SK-N-SH (cell line): Measurements from ENCODE around the gene PPFIBP2. TPM values are rescaled to one million over a fixed set of nuclear protein-coding genes. Genes with fewer than 3 reads are reported as not detected.
"Not testable (repeated sequence)": the region's sequence is repeated elsewhere in the genome, so short reads cannot be mapped to it uniquely, and the experiment has no call there.

ENCODE experiments used
- CTCF ChIA-PET: fragments of 300-600, 350-600 bp; formaldehyde crosslinking; extraction: SDS; loops from one replicate; lab custom pipeline; 2021; lab: Yijun Ruan, JAX
- POLR2A ChIA-PET: fragments of 350-600 bp; sonication (Branson Sonifier 250); formaldehyde crosslinking; extraction: SDS; loops from one replicate; lab custom pipeline; 2020; ENCODE audit warnings: antibody characterized with exemption, inconsistent platforms; lab: Yijun Ruan, JAX
- DNase-seq: peaks from one replicate; pipeline ENCODE4 v3.0.0; 2012
- H2AFZ ChIP-seq: fragments of 200-600 bp; sonication (generic); 2 replicates; pipeline ENCODE4 v1.8.1; 2016; ENCODE audit warnings: antibody characterized with exemption, mild to moderate bottlenecking, low read depth
- H3F3A ChIP-seq: fragments of 200-600 bp; sonication (generic); replicated peaks from 2 replicates; pipeline ENCODE3; 2016; ENCODE audit warnings: antibody characterized with exemption, mild to moderate bottlenecking; ENCODE audit not compliant: insufficient read depth
- H3K27ac ChIP-seq, 2 experiments: fragments of 200-500 bp in 1 of 2; fragments of 200-600 bp in 1 of 2; sonication (Bioruptor generic) in 1 of 2; sonication (generic), shearing (Covaris generic) in 1 of 2; 2 replicates each; pipeline versions ENCODE4 v1.5.1 to v1.6.1; 2014 to 2016; ENCODE audit warnings: low read depth in 2 of 2, inconsistent platforms in 1 of 2, low read length in 1 of 2, mild to moderate bottlenecking in 1 of 2, mixed read lengths in 1 of 2
- H3K27me3 ChIP-seq: fragments of 200-600 bp; sonication (generic), shearing (Covaris generic); 2 replicates; pipeline ENCODE4 v1.6.1; 2016; ENCODE audit warnings: mixed run types; ENCODE audit not compliant: insufficient read depth
- H3K36me3 ChIP-seq, 2 experiments: fragments of 200-500 bp in 1 of 2; fragments of 200-600 bp in 1 of 2; sonication (Bioruptor generic) in 1 of 2; sonication (generic) in 1 of 2; replicated peaks in 1 of 2; 2 replicates each; pipeline versions ENCODE3 to v1.5.1; 2014 to 2016; ENCODE audit warnings: low read length in 1 of 2, mild to moderate bottlenecking in 1 of 2; ENCODE audit not compliant: insufficient read depth in 2 of 2, control insufficient read depth in 1 of 2
- H3K4me1 ChIP-seq, 2 experiments: fragments of 200-500 bp in 1 of 2; fragments of 200-600 bp in 1 of 2; sonication (Bioruptor generic) in 1 of 2; sonication (generic), shearing (Covaris generic) in 1 of 2; 2 replicates each; pipeline versions ENCODE4 v1.5.1 to v1.6.1; 2014 to 2016; ENCODE audit warnings: low read depth in 1 of 2, low read length in 1 of 2, mixed run types in 1 of 2; ENCODE audit not compliant: insufficient read depth in 2 of 2, control insufficient read depth in 1 of 2
- H3K4me2 ChIP-seq: fragments of 200-600 bp; sonication (generic), shearing (Covaris generic); 2 replicates; pipeline ENCODE4 v1.6.1; 2017; ENCODE audit warnings: mixed run types
- H3K4me3 ChIP-seq, 2 experiments: fragments of 200-500 bp in 1 of 2; fragments of 200-600 bp in 1 of 2; sonication (Bioruptor generic) in 1 of 2; sonication (generic), shearing (Covaris generic) in 1 of 2; 2 replicates each; pipeline versions ENCODE4 v1.5.1 to v1.8.1; 2014 to 2016; ENCODE audit warnings: low read depth in 2 of 2, inconsistent platforms in 1 of 2, low read length in 1 of 2, mild to moderate bottlenecking in 1 of 2, mixed read lengths in 1 of 2, moderate library complexity in 1 of 2
- H3K79me2 ChIP-seq: fragments of 200-600 bp; sonication (generic); 2 replicates; pipeline ENCODE4 v1.8.1; 2017; ENCODE audit warnings: mild to moderate bottlenecking; ENCODE audit not compliant: insufficient read depth
- H3K9ac ChIP-seq: fragments of 200-600 bp; sonication (generic); 2 replicates; pipeline ENCODE4 v1.6.1; 2017; ENCODE audit warnings: mixed run types
- H3K9me2 ChIP-seq: fragments of 200-600 bp; sonication (generic); 2 replicates; pipeline ENCODE4 v1.6.1; 2017; ENCODE audit warnings: mixed run types
- H3K9me3 ChIP-seq: fragments of 200-600 bp; sonication (generic); 2 replicates; pipeline ENCODE4 v1.6.1; 2017; ENCODE audit warnings: mixed run types, mild to moderate bottlenecking, moderate library complexity
- H4K20me1 ChIP-seq: fragments of 200-600 bp; sonication (generic); 2 replicates; pipeline ENCODE4 v1.6.1; 2017; ENCODE audit warnings: mild to moderate bottlenecking, mixed run types; ENCODE audit not compliant: insufficient read depth
- CTCF ChIP-seq: fragments of 200-600 bp; sonication (generic); IDR thresholded peaks from 2 replicates; pipeline ENCODE4 v1.6.1; 2017; ENCODE audit warnings: antibody characterized with exemption, mild to moderate bottlenecking, moderate library complexity
- ELF1 ChIP-seq: IDR thresholded peaks from 2 replicates; pipeline ENCODE4 v1.4.0; 2012
- EZH2phosphoT487 ChIP-seq: fragments of 200-600 bp; sonication (generic); IDR thresholded peaks from 2 replicates; pipeline ENCODE4 v1.6.1; 2017; ENCODE audit warnings: low read depth, mixed run types, mild to moderate bottlenecking, antibody characterized with exemption, moderate library complexity, borderline replicate concordance
- FOSL2 ChIP-seq: IDR thresholded peaks from 2 replicates; pipeline ENCODE4 v1.4.0; 2012; ENCODE audit warnings: low read depth, mild to moderate bottlenecking, moderate library complexity, borderline replicate concordance
- GATA2 ChIP-seq: sonication (generic); formaldehyde crosslinking; IDR thresholded peaks from 2 replicates; pipeline ENCODE4 v1.5.0; 2020; ENCODE audit warnings: mild to moderate bottlenecking, missing genetic modification reagents
- MEF2A ChIP-seq: IDR thresholded peaks from 2 replicates; pipeline ENCODE4 v1.4.0; 2012; ENCODE audit warnings: low read depth, borderline replicate concordance
- RAD21 ChIP-seq: IDR thresholded peaks from 2 replicates; pipeline ENCODE4 v1.6.1; 2012; ENCODE audit warnings: mild to moderate bottlenecking, low read length
- SMC3 ChIP-seq: IDR thresholded peaks from 2 replicates; pipeline ENCODE4 v1.6.1; 2012; ENCODE audit warnings: low read depth, low read length, improper control_type of control experiment
- TCF12 ChIP-seq: IDR thresholded peaks from 2 replicates; pipeline ENCODE4 v1.4.0; 2012
- USF1 ChIP-seq: IDR thresholded peaks from 2 replicates; pipeline ENCODE4 v1.4.0; 2012; ENCODE audit warnings: low read depth, borderline replicate concordance
- WGBS: methylation state at CpG from one replicate; pipeline ENCODE4 v1.1.6; 2017; ENCODE audit warnings: low lambda C conversion rate; 5-methylcytosine and 5-hydroxymethylcytosine counted together
- polyA plus RNA-seq, 3 experiments: library from polyadenylated mRNA; depleted of rRNA; stranded (reverse); fragments of >200 nt; gene quantifications; 2 replicates each; pipeline ENCODE4 v1.2.3, GENCODE V29; 2012

Gene PPFIBP2
- polyA plus RNA-seq, 1 of the 3 experiments (the other 2 are of a cell fraction), result 0.67 TPM

GRCh38 chr11:7656704-7657103 lies 142.9 kb downstream of the PPFIBP2 start:
- H3K36me3 ChIP-seq, result no peaks in the 10 kb centered on the region
- H3K4me1 ChIP-seq, result peaks cover 0 to 47% of the 10 kb centered on the region in 2 experiments; a peak in 1 of 4 replicates
- DNase-seq, result no peak
- H3K9me3 ChIP-seq, result no peaks in the 10 kb centered on the region
- no peak overlapping the region for H2AFZ ChIP-seq
- CTCF ChIA-PET, result interaction anchor here (0.7 to 15.9 kb wide), 35 partner anchors 9 to 566 kb away, joined by 3 to 359 read pairs (median 4); partner anchors contain the start of genes EIF3F and PPFIBP2
- H3K27me3 ChIP-seq, result no peaks in the 10 kb centered on the region
- no peak overlapping the region for H3K9ac ChIP-seq
- H3K9me2 ChIP-seq, result no peaks in the 10 kb centered on the region
- no peak for TF ChIP-seq RAD21
- TF ChIP-seq EZH2phosphoT487, result no peak
- TF ChIP-seq FOSL2, result no peak
- TF ChIP-seq USF1, result no peak
- TF ChIP-seq TCF12, result no peak
- no peak for TF ChIP-seq MEF2A
- no peak for TF ChIP-seq GATA2 (CRISPR knock-in tag)
- H3F3A ChIP-seq, result no peaks in the 10 kb centered on the region
- no peak overlapping the region for H3K4me3 ChIP-seq
- POLR2A ChIA-PET, result interaction anchor here (1.0 kb wide), 2 partner anchors 80 to 86 kb away, joined by 3 to 4 read pairs; no protein-coding TSS in a partner anchor
- no peak overlapping the region; a peak in 1 of 4 replicates for H3K27ac ChIP-seq
- no peak overlapping the region for H3K4me2 ChIP-seq
- 86% methylated on average over 11 of the region's 11 CpGs for WGBS
- H4K20me1 ChIP-seq, result no peaks in the 10 kb centered on the region
- no peaks in the 10 kb centered on the region for H3K79me2 ChIP-seq

- H3K27me3 ChIP-seq, result no peaks in the 10 kb centered on the region
- no peaks in the 10 kb centered on the region for H3F3A ChIP-seq
- peaks cover 0 to 40% of the 10 kb centered on the region in 2 experiments; a peak in 1 of 4 replicates for H3K4me1 ChIP-seq
- no peak overlapping the region for H2AFZ ChIP-seq
- H3K27ac ChIP-seq, result no peak overlapping the region
- H3K9me2 ChIP-seq, result no peaks in the 10 kb centered on the region
- no peak overlapping the region for H3K9ac ChIP-seq
- no peaks in the 10 kb centered on the region for H4K20me1 ChIP-seq
- ChIA-PET POLR2A (interaction anchor here (1.0 kb wide), 2 partner anchors 81 to 86 kb away, joined by 3 to 4 read pairs; no protein-coding TSS in a partner anchor), CTCF (interaction anchor here (0.6 to 15.9 kb wide), 40 partner anchors 10 to 566 kb away, joined by 3 to 359 read pairs (median 4); partner anchors contain the start of genes EIF3F and PPFIBP2)
- peak; percentile 68 for DNase-seq
- TF ChIP-seq ELF1 (no peak), CTCF (peak; percentile 56), RAD21 (peak; percentile 86), SMC3 (peak; percentile 90)
- no peaks in the 10 kb centered on the region for H3K9me3 ChIP-seq
- no peak overlapping the region for H3K4me3 ChIP-seq
- H3K36me3 ChIP-seq, result no peaks in the 10 kb centered on the region
- 61% methylated on average over 11 of the region's 15 CpGs for whole genome bisulfite sequencing
- no peak overlapping the region for H3K4me2 ChIP-seq
- H3K79me2 ChIP-seq, result no peaks in the 10 kb centered on the region
Measured at GRCh38 chr11:7657306-7658025, 143.7 kb downstream of the PPFIBP2 start.

- H4K20me1 ChIP-seq, DNase-seq, H3K4me1 ChIP-seq, H3K9me3 ChIP-seq, H3K4me2 ChIP-seq, H3K79me2 ChIP-seq, H3K9me2 ChIP-seq, H3K27me3 ChIP-seq, H3K4me3 ChIP-seq, H3K36me3 ChIP-seq, H3F3A ChIP-seq, POLR2A ChIA-PET, H2AFZ ChIP-seq, H3K9ac ChIP-seq, H3K27ac ChIP-seq: not testable (repeated sequence)
- CTCF ChIA-PET, result interaction anchor here (0.9 to 9.2 kb wide), 2 partner anchors 74 to 90 kb away, joined by 4 to 256 read pairs; no protein-coding TSS in a partner anchor
- WGBS, result 72% methylated on average over 7 of the region's 16 CpGs
Measured at GRCh38 chr11:7663531-7663930, 149.7 kb downstream of the PPFIBP2 start.
